C4-2B (cell line): Measurements from ENCODE around the gene LENG1.

Experiments used
- H3K27ac ChIP-seq: fragments of 450-650 bp; 2 replicates; pipeline ENCODE4 v1.5.1; 2017
- ZFX ChIP-seq: fragments of 450-650 bp; IDR thresholded peaks from 2 replicates; pipeline ENCODE4 v1.6.1; 2017
- TF ChIP-seq, protein P1 (sequence below): fragments of 450-650 bp; conservative IDR thresholded peaks from 2 replicates; pipeline ENCODE4 v1.5.1; 2017; ENCODE audit warnings: mild to moderate bottlenecking

LENG1 gene

GRCh38 chr19:54165222-54165621 is 5.7 kb upstream of the LENG1 start:
- TF ChIP-seq ZFX, result no peak
- TF ChIP-seq, protein P1, sequence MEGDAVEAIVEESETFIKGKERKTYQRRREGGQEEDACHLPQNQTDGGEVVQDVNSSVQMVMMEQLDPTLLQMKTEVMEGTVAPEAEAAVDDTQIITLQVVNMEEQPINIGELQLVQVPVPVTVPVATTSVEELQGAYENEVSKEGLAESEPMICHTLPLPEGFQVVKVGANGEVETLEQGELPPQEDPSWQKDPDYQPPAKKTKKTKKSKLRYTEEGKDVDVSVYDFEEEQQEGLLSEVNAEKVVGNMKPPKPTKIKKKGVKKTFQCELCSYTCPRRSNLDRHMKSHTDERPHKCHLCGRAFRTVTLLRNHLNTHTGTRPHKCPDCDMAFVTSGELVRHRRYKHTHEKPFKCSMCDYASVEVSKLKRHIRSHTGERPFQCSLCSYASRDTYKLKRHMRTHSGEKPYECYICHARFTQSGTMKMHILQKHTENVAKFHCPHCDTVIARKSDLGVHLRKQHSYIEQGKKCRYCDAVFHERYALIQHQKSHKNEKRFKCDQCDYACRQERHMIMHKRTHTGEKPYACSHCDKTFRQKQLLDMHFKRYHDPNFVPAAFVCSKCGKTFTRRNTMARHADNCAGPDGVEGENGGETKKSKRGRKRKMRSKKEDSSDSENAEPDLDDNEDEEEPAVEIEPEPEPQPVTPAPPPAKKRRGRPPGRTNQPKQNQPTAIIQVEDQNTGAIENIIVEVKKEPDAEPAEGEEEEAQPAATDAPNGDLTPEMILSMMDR, result no peak
- H3K27ac ChIP-seq, result no peak overlapping the region

- no peak for TF ChIP-seq ZFX
- TF ChIP-seq, protein P1, result no peak
- H3K27ac ChIP-seq, result no peak overlapping the region
Observed at GRCh38 chr19:54164369-54165068, 5.0 kb upstream of the LENG1 start.

GRCh38 chr19:54162884-54163283 is 3.4 kb upstream of the LENG1 start:
- TF ChIP-seq, protein P1, result no peak
- TF ChIP-seq ZFX, result no peak
- peak overlapping the region; percentile 38 for H3K27ac ChIP-seq

- TF ChIP-seq, protein P1, result no peak
- no peak for TF ChIP-seq ZFX
- H3K27ac ChIP-seq, result peak overlapping the region; percentile 38
Observed at GRCh38 chr19:54162241-54162805, 2.8 kb upstream of the LENG1 start.

DNA sequence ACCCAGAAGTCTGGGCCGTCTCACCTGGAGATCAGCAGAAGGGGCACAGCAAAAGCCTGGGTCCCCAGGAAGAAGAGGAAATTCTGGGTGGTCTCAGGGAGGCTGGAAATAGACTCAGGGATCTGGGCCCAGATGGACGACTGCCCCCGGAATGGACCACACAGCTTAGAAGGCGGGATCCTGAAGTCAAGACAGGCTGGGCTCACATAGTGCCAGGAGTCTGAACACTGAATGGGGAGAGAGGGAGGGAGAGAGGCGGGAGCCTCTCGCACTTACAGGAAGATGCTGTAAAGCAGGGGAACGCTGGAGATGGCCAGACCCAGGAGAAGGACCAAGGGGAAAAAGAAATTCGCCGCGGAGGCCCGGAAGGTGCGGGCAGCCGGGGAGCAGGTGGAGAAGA is 1.3 kb upstream of the LENG1 start:
- TF ChIP-seq, protein P1, result no peak
- TF ChIP-seq ZFX, result no peak
- peak overlapping the region; percentile 88 for H3K27ac ChIP-seq

GRCh38 chr19:54160182-54160811 is 776 bp upstream of the LENG1 start:
- TF ChIP-seq, protein P1, result no peak
- TF ChIP-seq ZFX, result no peak
- peak overlapping the region; percentile 88 for H3K27ac ChIP-seq

GRCh38 chr19:54158812-54159351 is 639 bp downstream of the LENG1 start:
- peak overlapping the region; percentile 88 for H3K27ac ChIP-seq
- no peak for TF ChIP-seq ZFX
- TF ChIP-seq, protein P1, result no peak
